Activated CD8-positive, alpha-beta memory T cell treated with anti-CD3 and anti-CD28 coated beads for 24 hours (primary cell): ENCODE measurements around the gene TP53TG3F.
"Not testable (repeated sequence)": the region's sequence is repeated elsewhere in the genome, so short reads cannot be mapped to it uniquely, and the experiment has no call there.

Experiments
- DNase-seq: peaks from one replicate; pipeline ENCODE4 v3.0.0-alpha.2; 2020

Gene TP53TG3F

GRCh38 chr16:33459312-33459711 is at the start of gene TP53TG3F:
TSS of gene TP53TG3F (plus strand) at chr16:33459612. CDS start at chr16:33459680, 68 bp downstream.
- not testable (repeated sequence) for DNase-seq

GRCh38 chr16:33491611-33492010 is 32.2 kb downstream of the TP53TG3F start:
- not testable (repeated sequence) for DNase-seq

GRCh38 chr16:33507231-33507630 is 47.8 kb downstream of the TP53TG3F start:
- DNase-seq = not testable (repeated sequence)

- not testable (repeated sequence) for DNase-seq
These were observed 49.7 kb downstream of the TP53TG3F start for GRCh38 chr16:33509070-33509469.

- DNase-seq = not testable (repeated sequence)
These were observed 50.5 kb downstream of the TP53TG3F start for GRCh38 chr16:33509906-33510305.
